Mucosa of rectum (tissue), 2 donors: ENCODE data around the gene LRRC8C.
A peak's percentile ranks its signal among the peaks of the same experiment; 100 is the strongest.

Experiments
- H3K27ac ChIP-seq, 2 donors: one replicate each; pipeline ENCODE4 v1.7.0; 2013; ENCODE audit warnings: inconsistent platforms in 2 of 2, low read depth in 2 of 2, low read length in 2 of 2
- H3K27me3 ChIP-seq, 2 donors: one replicate each; pipeline ENCODE4 v1.7.0; 2013; ENCODE audit warnings: low read length in 2 of 2; ENCODE audit not compliant: control insufficient read depth in 2 of 2, insufficient read depth in 2 of 2
- H3K36me3 ChIP-seq, 2 donors: one replicate each; pipeline ENCODE4 v1.7.0; 2013; ENCODE audit warnings: low read length in 2 of 2; ENCODE audit not compliant: control insufficient read depth in 2 of 2, insufficient read depth in 2 of 2
- H3K4me1 ChIP-seq, 2 donors: one replicate each; pipeline ENCODE4 v1.7.0; 2013; ENCODE audit warnings: low read length in 2 of 2, mild to moderate bottlenecking in 1 of 2; ENCODE audit not compliant: control insufficient read depth in 2 of 2, insufficient read depth in 2 of 2
- H3K4me3 ChIP-seq, 2 donors: one replicate each; pipeline ENCODE4 v1.7.0; 2013; ENCODE audit warnings: low read length in 2 of 2
- H3K9ac ChIP-seq, 2 donors: one replicate each; pipeline ENCODE4 v1.7.0; 2013; ENCODE audit warnings: low read length in 2 of 2, low read depth in 1 of 2, mild to moderate bottlenecking in 1 of 2
- H3K9me3 ChIP-seq, 2 donors: one replicate each; pipeline ENCODE4 v1.7.0; 2013; ENCODE audit warnings: low read length in 2 of 2; ENCODE audit not compliant: control insufficient read depth in 2 of 2
- donor health status: healthy.
- donor health status: Normal muscosa, but diverticular disease.

Gene LRRC8C

DNA sequence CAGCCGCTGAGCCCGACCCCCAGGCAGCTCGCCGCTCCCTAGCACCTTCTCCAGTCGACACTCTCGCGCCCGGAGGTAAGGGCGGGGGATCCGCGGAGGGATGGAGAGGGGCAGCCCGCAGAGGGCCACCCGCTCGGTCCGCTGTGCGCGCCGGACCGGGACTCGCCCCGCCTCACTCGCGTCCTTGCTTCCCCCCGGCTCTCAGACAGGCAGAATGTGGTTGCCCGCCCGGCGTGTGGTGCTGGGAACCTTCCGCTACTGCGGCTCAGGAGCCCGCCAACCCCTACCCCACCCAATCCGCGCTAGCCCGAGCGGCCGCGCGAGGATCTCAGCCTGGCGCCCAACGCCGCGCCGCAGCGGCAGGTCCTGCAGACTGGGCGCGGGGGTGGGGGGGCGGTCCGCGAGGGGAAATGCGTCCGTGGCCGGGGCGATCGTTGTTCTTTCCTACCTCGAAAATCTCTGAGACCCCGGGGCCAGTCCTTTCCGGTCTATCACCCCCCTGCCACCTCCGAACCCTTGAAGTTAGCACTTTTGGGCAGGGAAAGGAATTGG lies 404 bp downstream of the LRRC8C start:
- Histone ChIP-seq H3K27ac (peak overlapping the region; percentile 69 to 81), H3K9me3 (no peaks in the 10 kb centered on the region), H3K36me3 (no peaks in the 10 kb centered on the region), H3K4me1 (peaks cover 5 to 11% of the 10 kb centered on the region in 2 donors), H3K27me3 (no peaks in the 10 kb centered on the region), H3K4me3 (peak overlapping the region; percentile 78), H3K9ac (peak overlapping the region; percentile 71 to 82)

DNA sequence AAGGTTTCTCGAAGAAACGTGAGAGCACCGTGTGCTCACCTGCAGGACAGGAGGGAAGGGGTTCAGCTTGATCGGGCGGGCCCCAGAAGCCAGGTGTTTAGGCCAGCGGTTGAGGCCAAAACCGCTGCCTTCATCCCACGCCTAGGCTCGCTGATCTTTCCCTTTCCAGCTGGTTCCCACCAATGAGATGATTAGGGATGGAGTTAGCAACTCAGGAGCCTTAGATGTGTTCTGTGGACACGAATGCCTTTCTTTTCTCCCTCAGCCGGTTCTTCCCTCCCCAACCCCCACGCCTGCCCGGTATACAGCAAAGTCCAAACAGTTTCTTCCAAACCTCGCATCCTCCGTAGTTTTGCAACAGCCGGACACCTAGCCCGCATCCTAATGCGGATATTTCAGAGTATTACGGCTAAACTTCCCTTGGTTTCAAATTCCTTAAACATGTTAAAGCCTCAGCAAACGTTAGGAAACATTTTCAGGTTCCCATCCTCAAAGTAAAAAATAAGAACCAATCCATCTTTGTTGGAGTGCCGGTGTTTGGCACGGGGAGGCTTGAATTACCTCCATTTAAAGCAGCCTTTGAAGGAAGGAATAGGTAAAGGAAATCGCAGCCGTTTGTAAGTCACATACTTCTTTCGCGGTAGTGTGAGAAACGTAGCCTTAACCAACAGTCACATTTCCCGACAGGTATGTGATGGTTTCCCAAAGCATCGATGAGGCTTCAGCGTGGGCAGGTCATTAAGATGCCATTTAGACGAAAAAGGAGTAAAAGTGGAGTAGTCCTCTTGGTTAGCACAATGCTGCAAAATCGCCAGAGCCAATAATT lies 1.1 kb downstream of the LRRC8C start:
- Histone ChIP-seq H3K36me3 (no peaks in the 10 kb centered on the region), H3K9ac (peak overlapping the region; percentile 71 to 82), H3K4me1 (peaks cover 5 to 11% of the 10 kb centered on the region in 2 donors), H3K9me3 (no peaks in the 10 kb centered on the region), H3K27ac (peak overlapping the region; percentile 69 to 81), H3K27me3 (no peaks in the 10 kb centered on the region), H3K4me3 (peak overlapping the region; percentile 78)

DNA sequence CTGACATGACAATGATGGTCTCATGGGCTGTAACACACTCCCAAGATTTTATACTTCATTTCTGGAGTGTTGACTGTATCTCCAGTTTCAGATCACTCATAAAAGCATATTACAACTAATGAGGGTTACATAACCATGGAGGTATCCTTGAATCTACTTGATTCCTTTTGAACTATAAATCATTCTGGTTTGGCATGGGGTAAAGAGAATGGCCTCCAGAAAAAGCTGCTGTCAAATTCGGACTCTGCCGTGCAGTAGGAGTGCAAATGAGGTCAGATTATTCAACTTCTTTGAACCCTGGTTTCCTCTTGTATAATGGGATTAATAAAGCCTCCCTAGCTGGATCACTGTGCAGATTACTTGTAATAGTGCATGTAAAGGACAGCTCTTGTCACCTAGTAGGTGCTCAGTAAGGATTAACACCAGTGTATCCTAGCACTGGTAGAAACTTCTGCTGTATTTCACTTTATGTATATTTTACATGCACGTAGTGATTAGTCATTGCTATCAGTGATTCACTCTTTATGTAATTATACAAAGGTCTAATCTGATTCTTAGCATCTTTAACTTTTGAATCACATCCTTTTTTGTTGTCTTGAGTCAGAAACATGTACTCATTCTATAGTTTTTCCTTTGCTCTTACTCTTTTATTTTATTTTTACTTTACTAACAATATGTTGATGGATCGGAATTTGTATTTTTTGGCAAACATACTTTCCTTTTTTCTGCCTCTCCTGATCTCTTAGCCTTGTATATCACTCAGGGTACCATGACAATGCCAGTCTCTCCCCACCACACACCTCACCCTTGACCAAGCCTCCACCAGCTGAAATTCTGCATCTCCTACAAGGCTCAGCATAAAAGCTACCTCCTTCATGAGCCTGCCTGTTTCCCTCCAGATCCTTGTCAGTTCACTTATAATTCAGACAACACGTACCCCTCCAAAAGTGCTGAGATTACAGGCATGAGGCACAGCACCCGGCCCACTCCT lies 3.2 kb downstream of the LRRC8C start:
- peaks cover 5 to 11% of the 10 kb centered on the region in 2 donors for H3K4me1 ChIP-seq
- no peak overlapping the region for H3K27ac ChIP-seq
- no peak overlapping the region for H3K4me3 ChIP-seq
- no peaks in the 10 kb centered on the region for H3K9me3 ChIP-seq
- no peaks in the 10 kb centered on the region for H3K36me3 ChIP-seq
- H3K9ac ChIP-seq, result no peak overlapping the region
- H3K27me3 ChIP-seq, result no peaks in the 10 kb centered on the region

DNA sequence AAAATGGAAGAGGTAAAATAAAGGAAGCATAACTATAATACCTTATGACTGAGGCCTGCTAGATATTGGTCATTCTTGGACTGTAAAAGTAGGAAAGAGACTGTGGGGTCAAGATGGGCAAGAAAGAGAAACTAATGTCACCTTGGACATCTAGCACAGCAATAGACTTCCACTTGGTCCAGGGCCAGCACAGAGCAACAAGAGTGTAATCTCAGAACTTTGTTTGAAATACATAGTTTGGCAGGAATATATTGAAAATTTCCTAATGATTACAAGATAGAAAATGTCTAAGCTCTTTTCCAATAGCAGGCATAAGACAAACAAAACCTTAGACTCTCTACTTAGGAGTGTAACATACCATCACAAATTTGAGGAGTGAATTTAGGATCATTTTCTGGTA lies 4.6 kb downstream of the LRRC8C start:
- Histone ChIP-seq H3K36me3 (no peaks in the 10 kb centered on the region), H3K27ac (no peak overlapping the region), H3K9ac (no peak overlapping the region), H3K9me3 (no peaks in the 10 kb centered on the region), H3K27me3 (no peaks in the 10 kb centered on the region), H3K4me3 (no peak overlapping the region), H3K4me1 (peaks cover under 1 to 6% of the 10 kb centered on the region in 2 donors)

DNA sequence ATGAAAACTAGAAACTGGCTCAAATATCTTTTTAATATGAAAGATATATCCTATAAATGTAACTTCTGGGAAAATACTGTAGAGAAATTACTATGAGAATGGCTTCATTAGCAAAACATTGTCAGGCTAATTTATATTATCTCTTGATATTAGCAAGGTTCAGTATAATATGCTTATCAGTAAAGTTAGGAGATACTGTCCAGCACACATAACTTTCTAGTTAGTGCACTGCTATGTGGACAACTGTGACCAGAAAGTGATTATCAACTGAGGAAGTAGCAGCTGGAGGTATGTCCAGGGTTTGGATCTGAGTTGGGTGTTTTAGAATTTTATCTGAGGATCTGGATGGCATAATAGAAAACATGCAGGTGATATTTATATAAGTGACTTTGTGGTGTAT lies 7.5 kb downstream of the LRRC8C start:
- no peaks in the 10 kb centered on the region for H3K4me1 ChIP-seq
- no peak overlapping the region for H3K4me3 ChIP-seq
- H3K9me3 ChIP-seq, result no peaks in the 10 kb centered on the region
- H3K27ac ChIP-seq, result no peak overlapping the region
- no peaks in the 10 kb centered on the region for H3K27me3 ChIP-seq
- H3K36me3 ChIP-seq, result no peaks in the 10 kb centered on the region
- no peak overlapping the region for H3K9ac ChIP-seq

DNA sequence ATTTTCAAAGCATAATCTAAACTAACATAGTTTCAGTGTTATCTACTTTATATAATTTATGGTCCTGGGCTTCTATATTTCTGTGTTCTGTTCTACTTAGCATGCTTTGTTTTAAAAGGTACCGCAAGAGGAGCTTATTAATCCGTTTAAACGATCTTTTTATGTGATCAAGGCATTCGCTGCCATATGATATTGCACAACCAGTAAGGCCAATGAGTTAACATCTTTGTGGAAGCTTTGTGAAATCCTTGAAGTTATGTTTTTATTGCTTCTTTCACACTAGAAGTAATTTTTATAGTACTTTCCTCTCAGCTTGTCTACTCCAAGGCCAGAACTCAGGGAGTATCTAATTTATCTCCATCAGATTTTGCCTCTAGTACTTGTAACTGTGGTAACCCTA lies 8.9 kb downstream of the LRRC8C start:
- Histone ChIP-seq H3K9ac (no peak overlapping the region), H3K36me3 (no peaks in the 10 kb centered on the region), H3K9me3 (no peaks in the 10 kb centered on the region), H3K4me3 (no peak overlapping the region), H3K4me1 (no peaks in the 10 kb centered on the region), H3K27me3 (no peaks in the 10 kb centered on the region), H3K27ac (no peak overlapping the region)

DNA sequence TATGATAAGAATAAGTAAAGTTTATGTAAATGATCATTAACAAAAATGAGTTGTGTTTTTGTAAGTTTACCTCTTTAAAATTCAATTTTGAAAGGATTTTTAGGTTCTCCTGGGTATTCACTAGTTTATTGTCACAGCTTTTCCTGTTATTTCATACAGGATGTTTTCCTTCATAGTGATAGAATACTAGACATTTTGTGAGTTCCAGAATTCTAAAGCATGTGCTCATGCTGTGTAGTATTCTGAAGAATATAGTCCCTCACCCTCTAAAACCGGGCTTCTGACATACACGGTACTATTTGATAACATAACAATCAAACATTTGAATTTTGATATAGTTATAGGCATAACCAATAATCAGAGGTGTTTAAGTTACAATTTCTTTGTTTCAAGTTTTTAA lies 10.7 kb downstream of the LRRC8C start:
- Histone ChIP-seq H3K27ac (no peak overlapping the region), H3K9ac (no peak overlapping the region), H3K4me3 (no peak overlapping the region), H3K4me1 (no peaks in the 10 kb centered on the region), H3K36me3 (no peaks in the 10 kb centered on the region), H3K27me3 (no peaks in the 10 kb centered on the region), H3K9me3 (no peaks in the 10 kb centered on the region)

DNA sequence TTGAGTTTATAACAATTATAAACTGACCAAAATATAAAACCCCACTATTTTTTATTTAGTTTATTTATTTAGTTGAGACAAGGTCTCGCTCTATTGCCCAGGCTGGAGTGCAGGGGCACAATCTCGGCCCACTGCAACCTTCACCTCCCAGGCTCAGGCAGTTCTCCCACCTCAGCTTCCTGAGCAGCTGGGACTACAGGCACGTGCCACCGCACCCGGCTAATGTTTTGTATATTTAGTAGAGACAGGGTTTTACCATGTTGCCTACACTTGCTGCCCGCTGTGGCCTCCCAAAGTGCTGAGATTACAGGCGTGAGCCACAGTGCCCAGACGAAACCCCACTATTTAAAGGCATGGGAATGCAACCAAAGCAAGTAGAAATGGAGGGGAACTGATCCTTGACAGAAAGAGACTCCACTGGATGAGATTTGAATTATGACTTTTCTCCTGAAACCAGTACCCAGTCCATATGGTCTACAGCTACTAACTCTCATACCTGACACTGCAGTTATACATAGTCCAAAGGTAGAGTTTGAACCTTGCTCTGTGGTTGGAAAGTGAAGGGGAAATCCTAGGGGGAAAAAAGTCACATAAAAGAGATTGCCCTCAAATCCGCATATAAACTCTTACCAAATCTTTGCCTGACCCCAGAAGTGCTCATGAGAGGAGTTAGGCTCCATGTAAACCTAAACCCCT lies 11.3 kb downstream of the LRRC8C start:
- Histone ChIP-seq H3K4me3 (no peak overlapping the region), H3K36me3 (no peaks in the 10 kb centered on the region), H3K4me1 (no peaks in the 10 kb centered on the region), H3K27ac (no peak overlapping the region), H3K9ac (no peak overlapping the region), H3K27me3 (no peaks in the 10 kb centered on the region), H3K9me3 (no peaks in the 10 kb centered on the region)

DNA sequence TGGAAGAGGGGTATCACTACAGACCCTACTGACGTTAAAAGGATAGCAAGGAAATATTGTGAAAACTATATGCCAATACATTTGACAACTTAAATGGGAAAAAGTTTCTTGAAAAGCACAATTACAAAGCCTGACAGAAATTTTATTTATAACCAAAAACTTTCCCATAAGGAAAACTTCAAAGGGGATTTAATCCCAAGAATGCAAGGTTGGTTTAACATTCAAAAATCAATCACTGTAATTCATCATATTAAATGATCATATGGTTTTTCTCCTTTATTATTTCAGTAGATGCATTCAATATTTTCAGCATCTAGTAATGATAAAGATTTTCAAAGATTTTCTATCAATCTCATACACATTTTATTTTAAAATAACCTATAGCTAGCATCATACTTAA lies 13.3 kb downstream of the LRRC8C start:
- H3K9me3 ChIP-seq, result no peaks in the 10 kb centered on the region
- no peak overlapping the region for H3K4me3 ChIP-seq
- H3K9ac ChIP-seq, result no peak overlapping the region
- H3K36me3 ChIP-seq, result no peaks in the 10 kb centered on the region
- no peaks in the 10 kb centered on the region for H3K4me1 ChIP-seq
- H3K27me3 ChIP-seq, result no peaks in the 10 kb centered on the region
- no peak overlapping the region for H3K27ac ChIP-seq
